Right lobe of liver (tissue), 6 donors: ENCODE results near the gene SLC39A13. TPM values are rescaled to one million over a fixed set of nuclear protein-coding genes. Genes with fewer than 3 reads are reported as not detected.

Source experiments
- ATAC-seq, 4 donors: fragments of 200-7000 bp; cut with Tn5 transposase; one replicate each; pipeline ENCODE4 v1.9.1; 2020; ENCODE audit warnings: mild to moderate bottlenecking in 4 of 4, moderate library complexity in 4 of 4
- DNase-seq, 3 donors: peaks; one replicate each; pipeline ENCODE4 v3.0.0-alpha.2; 2020
- H3K27ac ChIP-seq, 3 donors: fragments of 200-600 bp; one replicate each; pipeline ENCODE4 v1.8.0; 2022
- H3K27me3 ChIP-seq, 2 donors: fragments of 200-600 bp; one replicate each; pipeline ENCODE4 v1.8.0; 2022
- H3K36me3 ChIP-seq, 4 donors: fragments of 200-600 bp; sonication (generic) in 1 of 4; one replicate each; pipeline versions ENCODE4 v1.5.1 to v1.8.0; 2017 to 2022; ENCODE audit warnings: control low read depth in 1 of 4
- H3K4me1 ChIP-seq, 4 donors: fragments of 200-600 bp; sonication (generic) in 1 of 4; one replicate each; pipeline versions ENCODE4 v1.5.1 to v1.8.0; 2017 to 2022; ENCODE audit warnings: control low read depth in 1 of 4
- H3K4me3 ChIP-seq, 3 donors: fragments of 200-600 bp; one replicate each; pipeline ENCODE4 v1.8.0; 2022
- H3K9me3 ChIP-seq, 4 donors: fragments of 200-600 bp; sonication (generic) in 1 of 4; one replicate each; pipeline versions ENCODE4 v1.5.1 to v1.8.0; 2017 to 2022; ENCODE audit warnings: control low read depth in 1 of 4
- POLR2A ChIP-seq: fragments of 450-650 bp; IDR thresholded peaks from one replicate; pipeline ENCODE4 v1.6.1; 2017; ENCODE audit warnings: antibody characterized with exemption, mild to moderate bottlenecking
- WGBS: methylation state at CpG from one replicate; pipeline ENCODE4 v1.1.6; 2018; ENCODE audit warnings: low coverage, low lambda C conversion rate; ENCODE audit not compliant: insufficient coverage; ENCODE audit errors: missing lambda C conversion rate; 5-methylcytosine and 5-hydroxymethylcytosine counted together
- intact Hi-C, 2 donors: fragments of 100-400 bp; cut with DNase I; formaldehyde crosslinking; loops; one replicate each; pipeline versions ENCODE4 v1.11.2 to v1.14.1; 2022
- total RNA-seq, 6 experiments: library from RNA; depleted of rRNA in 2 of 6; stranded (reverse); fragments of >200 nt in 2 of 6; fragmentation: NEBNext Ultra II Directional in 3 of 6; extraction: Animal tissue kit (Norgen Biotek cat#: 25700) in 3 of 6; gene quantifications; one replicate each; pipeline versions ENCODE4 v1.1.0 to v1.2.4, GENCODE V29; 2016 to 2023
- TF ChIP-seq, protein P1 (sequence below), 4 donors: fragments of 200-600 bp in 3 of 4; fragments of 450-650 bp in 1 of 4; IDR thresholded peaks; one replicate each; pipeline versions ENCODE4 v1.5.1 to v1.8.0; 2016 to 2022; ENCODE audit warnings: antibody characterized with exemption in 4 of 4, mild to moderate bottlenecking in 2 of 4
- donor health status: DM: no; HTN: yes; CAD: no.
- donor health status: DM: no; HTN: no; CAD: no.
- donor health status: DM: no; HTN: no; CAD: no.
- donor health status: DM: no; HTN: yes; CAD: no.
- donor health status: DM: no; HTN: yes; CAD: no.

Gene SLC39A13
- total RNA-seq, 6 experiments from 2014 or later, result 9.8 to 21.2 (median 13.1) TPM

DNA sequence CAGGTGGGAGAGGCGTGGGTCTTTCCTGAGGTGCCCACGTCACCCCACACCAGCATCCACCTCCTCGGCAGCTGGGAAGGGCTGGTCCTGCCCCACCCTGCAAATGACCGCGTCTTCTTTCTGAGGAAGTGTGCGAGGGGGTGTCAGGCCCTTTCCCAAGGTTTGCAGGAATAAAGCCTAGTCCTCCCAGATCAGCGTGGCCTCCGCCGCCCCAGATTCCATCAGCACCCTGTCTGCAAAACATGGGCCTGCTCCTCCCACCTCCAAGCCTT lies 14.4 kb upstream of the SLC39A13 start:
- TF ChIP-seq POLR2A, result no peak
- TF ChIP-seq, protein P1, sequence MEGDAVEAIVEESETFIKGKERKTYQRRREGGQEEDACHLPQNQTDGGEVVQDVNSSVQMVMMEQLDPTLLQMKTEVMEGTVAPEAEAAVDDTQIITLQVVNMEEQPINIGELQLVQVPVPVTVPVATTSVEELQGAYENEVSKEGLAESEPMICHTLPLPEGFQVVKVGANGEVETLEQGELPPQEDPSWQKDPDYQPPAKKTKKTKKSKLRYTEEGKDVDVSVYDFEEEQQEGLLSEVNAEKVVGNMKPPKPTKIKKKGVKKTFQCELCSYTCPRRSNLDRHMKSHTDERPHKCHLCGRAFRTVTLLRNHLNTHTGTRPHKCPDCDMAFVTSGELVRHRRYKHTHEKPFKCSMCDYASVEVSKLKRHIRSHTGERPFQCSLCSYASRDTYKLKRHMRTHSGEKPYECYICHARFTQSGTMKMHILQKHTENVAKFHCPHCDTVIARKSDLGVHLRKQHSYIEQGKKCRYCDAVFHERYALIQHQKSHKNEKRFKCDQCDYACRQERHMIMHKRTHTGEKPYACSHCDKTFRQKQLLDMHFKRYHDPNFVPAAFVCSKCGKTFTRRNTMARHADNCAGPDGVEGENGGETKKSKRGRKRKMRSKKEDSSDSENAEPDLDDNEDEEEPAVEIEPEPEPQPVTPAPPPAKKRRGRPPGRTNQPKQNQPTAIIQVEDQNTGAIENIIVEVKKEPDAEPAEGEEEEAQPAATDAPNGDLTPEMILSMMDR (IDR thresholded peaks at IDR 0.05), result no peak
- no peaks in the 10 kb centered on the region for H3K36me3 ChIP-seq
- peak overlapping the region in 1 of 3 donors; percentile 12 for H3K4me3 ChIP-seq
- peak; percentile 5 to 27 (median 22) for ATAC-seq
- peak overlapping the region; percentile 78 to 95 (median 92) for H3K27ac ChIP-seq
- WGBS, result no CpG with 5 or more reads among the region's 9 CpGs
- intact Hi-C loops, result no loop called here
- no peaks in the 10 kb centered on the region for H3K9me3 ChIP-seq
- no peaks in the 10 kb centered on the region for H3K27me3 ChIP-seq
- H3K4me1 ChIP-seq, result no peaks in the 10 kb centered on the region
- peak in 2 of 3 donors; percentile 57 to 68 for DNase-seq

DNA sequence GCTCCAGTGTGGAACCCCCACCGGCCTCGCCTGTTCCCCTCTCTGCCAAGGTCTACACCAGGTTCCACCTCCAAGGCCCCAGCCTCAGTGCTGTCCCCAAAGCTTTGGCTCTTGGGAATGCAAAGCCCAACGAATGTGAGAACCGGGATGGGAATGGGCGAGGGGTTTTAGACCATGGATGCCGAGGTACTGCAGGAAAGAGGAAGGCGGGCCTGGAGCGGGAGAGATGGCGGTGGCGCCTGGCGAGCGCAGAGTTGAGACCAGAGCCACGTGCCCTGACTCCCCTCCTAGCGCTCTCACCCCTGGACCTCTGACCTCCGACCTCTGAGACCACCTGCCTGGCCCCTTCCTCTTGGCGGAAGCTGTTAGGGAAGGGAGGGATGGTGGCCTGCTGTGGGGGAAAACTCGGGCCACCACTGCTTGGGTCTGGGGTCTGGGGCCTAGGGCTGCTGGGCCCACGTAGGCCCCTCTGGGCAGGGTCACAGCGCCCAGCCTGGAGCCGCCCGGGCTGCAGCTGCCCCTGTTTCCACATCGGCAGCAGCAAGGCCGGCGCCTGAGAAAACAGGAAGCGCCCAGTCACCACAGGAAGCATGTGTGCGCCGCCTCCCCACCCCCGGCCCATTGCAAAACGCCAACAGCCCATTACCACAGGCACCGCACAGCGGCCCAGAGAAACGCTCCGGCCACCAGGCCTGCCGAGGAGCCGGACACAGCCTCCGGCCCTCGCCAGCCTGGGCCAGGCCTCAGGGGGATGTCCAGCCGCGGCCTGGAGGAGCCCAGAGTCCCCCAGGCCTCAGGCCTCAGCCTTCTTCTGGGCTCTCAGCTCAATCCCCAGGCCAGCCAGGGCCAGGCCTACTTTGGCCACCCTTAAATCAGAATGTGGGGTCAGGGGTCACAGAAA lies 13.8 kb upstream of the SLC39A13 start:
- Histone ChIP-seq H3K4me1 (no peaks in the 10 kb centered on the region), H3K27ac (peak overlapping the region; percentile 78 to 95 (median 92)), H3K4me3 (peak overlapping the region in 1 of 3 donors; percentile 12), H3K9me3 (no peaks in the 10 kb centered on the region), H3K36me3 (no peaks in the 10 kb centered on the region), H3K27me3 (no peaks in the 10 kb centered on the region)
- DNase-seq (peak; percentile 73 to 84 (median 74)), ATAC-seq (peak; percentile 60 to 65 (median 62))
- TF ChIP-seq POLR2A, result peak; percentile 33
- TF ChIP-seq, protein P1 (IDR thresholded peaks at IDR 0.05), result no peak
- WGBS, result 66% methylated on average over 5 of the region's 39 CpGs
- intact Hi-C loops, result no loop called here

DNA sequence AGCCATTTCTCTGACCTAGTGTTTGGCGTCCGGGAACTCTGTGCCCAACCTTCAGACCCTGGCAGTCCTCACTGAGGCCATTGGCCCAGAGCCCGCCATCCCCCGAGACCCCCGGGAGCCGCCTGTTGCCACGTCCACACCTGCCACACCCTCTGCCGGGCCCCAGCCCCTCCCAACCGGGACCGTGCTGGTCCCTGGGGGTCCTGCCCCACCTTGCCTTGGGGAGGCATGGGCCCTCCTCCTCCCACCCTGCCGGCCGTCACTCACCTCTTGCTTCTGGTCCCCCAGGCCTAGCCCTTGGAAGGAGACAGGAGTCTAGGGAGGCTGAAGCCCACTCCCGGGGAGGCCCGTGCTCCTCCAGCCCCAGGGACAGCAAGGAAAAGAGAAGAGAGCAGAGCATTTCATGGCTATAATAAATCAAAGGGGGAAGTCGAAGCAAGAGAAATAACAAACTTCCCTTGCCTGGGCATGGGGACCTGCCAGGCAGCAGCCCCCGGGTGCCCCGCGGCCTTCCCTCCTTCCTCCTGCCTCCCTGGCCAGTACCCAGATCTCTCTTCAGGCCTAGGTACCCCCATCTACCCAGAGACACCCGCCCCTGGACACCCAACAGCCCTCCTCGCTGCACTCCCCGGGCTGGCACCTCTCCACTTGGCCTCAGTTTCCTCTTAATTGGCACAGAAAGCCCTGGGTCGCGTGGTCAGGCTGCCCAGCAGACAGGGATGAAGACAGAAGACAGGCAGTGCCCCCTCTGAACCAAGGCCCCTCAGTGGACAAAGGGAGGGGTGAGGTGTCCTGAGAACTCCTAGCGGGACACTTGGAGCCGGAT lies 13.0 kb upstream of the SLC39A13 start:
- intact Hi-C loops, result no loop called here
- H3K27ac ChIP-seq, result peak overlapping the region; percentile 78 to 95 (median 92)
- no peak for ATAC-seq
- H3K36me3 ChIP-seq, result no peaks in the 10 kb centered on the region
- peaks cover 0 to 2% (median 0%) of the 10 kb centered on the region in 4 donors for H3K4me1 ChIP-seq
- peak in 1 of 3 donors; percentile 61 for DNase-seq
- H3K27me3 ChIP-seq, result no peaks in the 10 kb centered on the region
- WGBS, result 63% methylated on average over 8 of the region's 25 CpGs
- TF ChIP-seq POLR2A, result no peak
- TF ChIP-seq, protein P1 (IDR thresholded peaks at IDR 0.05), result no peak
- H3K9me3 ChIP-seq, result no peaks in the 10 kb centered on the region
- H3K4me3 ChIP-seq, result peak overlapping the region in 1 of 3 donors; percentile 12

DNA sequence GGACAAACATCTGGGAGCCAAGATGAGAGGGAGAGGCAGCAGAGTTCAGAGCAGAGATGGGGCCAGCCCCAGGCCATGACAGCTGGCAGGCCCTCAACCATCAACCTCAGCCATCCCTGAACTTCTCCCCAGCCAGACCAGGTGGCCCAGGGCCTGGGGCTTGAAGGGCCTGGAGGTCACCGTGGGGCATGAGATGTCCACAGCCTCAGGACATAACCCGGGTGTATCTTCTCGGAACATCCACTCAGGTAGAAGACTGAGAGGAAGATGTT lies 12.4 kb upstream of the SLC39A13 start:
- no peak for ATAC-seq
- TF ChIP-seq POLR2A, result no peak
- TF ChIP-seq, protein P1 (IDR thresholded peaks at IDR 0.05), result no peak
- Histone ChIP-seq H3K27me3 (no peaks in the 10 kb centered on the region), H3K4me3 (no peak overlapping the region), H3K9me3 (no peaks in the 10 kb centered on the region), H3K27ac (peak overlapping the region; percentile 78 to 95 (median 92)), H3K36me3 (no peaks in the 10 kb centered on the region), H3K4me1 (peaks cover 0 to 2% (median 0%) of the 10 kb centered on the region in 4 donors)
- WGBS, result 85% methylated on average over 2 of the region's 3 CpGs
- no peak for DNase-seq
- intact Hi-C loops, result no loop called here
